ENCODE measurements around the gene SSBP4.

Gene SSBP4

DNA sequence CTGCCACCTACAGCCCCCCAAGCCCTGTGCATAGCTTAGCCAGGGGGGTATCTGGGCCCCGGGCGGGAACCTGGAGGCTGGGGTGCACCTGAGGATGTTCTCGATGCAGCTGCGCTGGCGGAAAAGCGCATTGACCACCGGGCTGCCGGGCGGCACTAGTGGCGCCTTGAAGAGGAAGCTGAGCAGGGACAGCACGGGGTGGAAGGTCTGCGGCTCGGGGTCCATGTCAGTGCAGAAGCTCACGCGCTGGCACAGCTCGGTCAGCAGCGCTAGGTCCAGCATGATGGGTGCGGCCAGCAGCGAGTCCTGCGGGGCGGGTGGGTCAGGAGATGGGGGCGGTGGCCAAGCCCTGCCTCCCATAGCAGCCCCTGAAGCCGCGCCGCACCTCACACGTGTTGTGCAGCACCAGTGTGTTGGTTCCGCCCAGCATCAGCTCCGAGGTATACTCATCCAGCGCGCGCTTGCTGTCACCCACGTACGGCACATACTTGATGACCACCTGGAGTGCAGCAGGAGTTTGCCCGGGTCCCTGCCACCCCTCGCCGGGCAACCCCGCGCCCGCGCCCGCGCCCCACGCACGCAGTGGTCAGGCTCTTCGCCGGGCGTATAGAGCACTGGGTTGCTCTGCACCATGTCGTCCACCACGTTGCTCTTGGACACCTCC is 16.1 kb downstream of the SSBP4 start:
- Histone ChIP-seq H3K36me3 (ENCODE audit: control insufficient read depth, insufficient read depth, low read length) (peaks cover 28% of the 10 kb centered on the region), H3K4me1 (ENCODE audit: control insufficient read depth, insufficient read depth, low read length, poor library complexity, severe bottlenecking) (peaks cover 49% of the 10 kb centered on the region), H3K9me3 (ENCODE audit: control insufficient read depth, low read length) (no peaks in the 10 kb centered on the region), H3K4me3 (ENCODE audit: extremely low read depth, insufficient read depth, low read length, poor library complexity, severe bottlenecking) (no peak overlapping the region), H3K27ac (ENCODE audit: low read depth, low read length, severe bottlenecking) (no peak overlapping the region)
- WGBS, 2 experiments (ENCODE audit: insufficient coverage in 2 of 2), result 96 to 97% methylated on average over 49 of the region's 49 CpGs

DNA sequence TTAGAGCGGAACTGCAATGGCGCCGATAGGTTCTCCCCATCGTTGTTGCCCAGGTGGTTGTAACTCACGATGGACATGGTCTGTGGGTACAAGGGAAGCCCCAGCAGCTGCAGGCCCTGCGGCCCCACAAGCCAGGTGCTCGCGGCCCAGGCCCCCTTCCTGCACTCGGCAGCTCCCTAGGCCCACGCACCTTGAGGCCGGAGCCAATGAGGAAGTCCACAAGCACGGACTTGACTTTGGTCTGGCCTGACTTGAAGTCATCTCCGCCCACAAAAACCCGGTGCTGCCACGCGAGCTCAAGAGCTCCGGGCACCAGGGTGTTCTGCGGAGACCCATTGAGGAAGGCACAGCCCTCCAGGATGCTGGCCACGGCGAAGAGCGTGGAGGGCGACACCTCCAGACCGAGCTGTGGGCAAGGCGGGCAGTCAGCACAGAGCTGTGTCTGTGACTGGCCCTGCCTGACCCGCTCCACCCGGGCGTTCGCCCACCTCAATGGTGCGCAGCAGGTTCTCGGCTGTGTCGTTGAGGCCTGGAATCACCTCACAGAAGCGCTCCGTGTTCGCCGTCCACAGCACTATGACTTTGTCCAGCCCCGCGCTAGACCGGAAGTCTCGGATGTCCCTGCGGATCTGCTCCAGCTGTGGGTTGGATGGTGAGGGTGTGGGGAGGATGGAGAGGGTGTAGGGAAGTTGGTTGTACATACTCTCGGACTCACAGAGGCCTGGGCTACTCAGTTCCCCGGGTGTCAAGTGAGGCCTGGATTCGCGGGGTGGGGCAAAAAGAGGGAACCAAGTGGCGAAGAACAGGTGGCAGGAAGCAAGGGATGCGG is 16.9 kb downstream of the SSBP4 start:
- Histone ChIP-seq H3K4me3 (ENCODE audit: extremely low read depth, insufficient read depth, low read length, poor library complexity, severe bottlenecking) (peak overlapping the region; percentile 60), H3K27ac (ENCODE audit: low read depth, low read length, severe bottlenecking) (no peak overlapping the region), H3K4me1 (ENCODE audit: control insufficient read depth, insufficient read depth, low read length, poor library complexity, severe bottlenecking) (peaks cover 50% of the 10 kb centered on the region), H3K36me3 (ENCODE audit: control insufficient read depth, insufficient read depth, low read length) (peaks cover 25% of the 10 kb centered on the region), H3K9me3 (ENCODE audit: control insufficient read depth, low read length) (no peaks in the 10 kb centered on the region)
- 95 to 96% methylated on average over 34 to 46 of the region's 46 CpGs for WGBS, 2 experiments (ENCODE audit: insufficient coverage in 2 of 2)

- WGBS, 2 experiments (ENCODE audit: insufficient coverage in 2 of 2), result 39 to 44% methylated on average over 43 to 54 of the region's 67 CpGs
- Histone ChIP-seq H3K27ac (ENCODE audit: low read depth, low read length, severe bottlenecking) (no peak overlapping the region), H3K36me3 (ENCODE audit: control insufficient read depth, insufficient read depth, low read length) (peaks cover 25% of the 10 kb centered on the region)
These were observed 17.7 kb downstream of the SSBP4 start for GRCh38 chr19:18436671-18437490.

GRCh38 chr19:18437491-18438330 is 18.5 kb downstream of the SSBP4 start, which contains the start of gene ISYNA1:
TSS of gene ISYNA1 (minus strand) at chr19:18438133. CDS start at chr19:18437979, 154 bp downstream.
- peak within 1 kb of the TSS; percentile 97 for H3K27ac ChIP-seq (ENCODE audit: low read depth, low read length, severe bottlenecking)
- H3K9me3 ChIP-seq (ENCODE audit: control insufficient read depth, low read length), result no peaks in the 10 kb centered on the region
- 0 to 1% methylated on average over 64 to 72 of the region's 99 CpGs for WGBS, 2 experiments (ENCODE audit: insufficient coverage in 2 of 2)
- peaks cover 25% of the 10 kb centered on the region for H3K36me3 ChIP-seq (ENCODE audit: control insufficient read depth, insufficient read depth, low read length)
- H3K4me3 ChIP-seq (ENCODE audit: extremely low read depth, insufficient read depth, low read length, poor library complexity, severe bottlenecking), result peak within 1 kb of the TSS; percentile 60
- peaks cover 50% of the 10 kb centered on the region for H3K4me1 ChIP-seq (ENCODE audit: control insufficient read depth, insufficient read depth, low read length, poor library complexity, severe bottlenecking)

More at GRCh38 chr19:18436671-18437490, 17.7 kb downstream of the SSBP4 start:
- Histone ChIP-seq H3K9me3 (ENCODE audit: control insufficient read depth, low read length) (no peaks in the 10 kb centered on the region), H3K4me3 (ENCODE audit: extremely low read depth, insufficient read depth, low read length, poor library complexity, severe bottlenecking) (peak overlapping the region; percentile 60), H3K4me1 (ENCODE audit: control insufficient read depth, insufficient read depth, low read length, poor library complexity, severe bottlenecking) (peaks cover 50% of the 10 kb centered on the region)

DNA sequence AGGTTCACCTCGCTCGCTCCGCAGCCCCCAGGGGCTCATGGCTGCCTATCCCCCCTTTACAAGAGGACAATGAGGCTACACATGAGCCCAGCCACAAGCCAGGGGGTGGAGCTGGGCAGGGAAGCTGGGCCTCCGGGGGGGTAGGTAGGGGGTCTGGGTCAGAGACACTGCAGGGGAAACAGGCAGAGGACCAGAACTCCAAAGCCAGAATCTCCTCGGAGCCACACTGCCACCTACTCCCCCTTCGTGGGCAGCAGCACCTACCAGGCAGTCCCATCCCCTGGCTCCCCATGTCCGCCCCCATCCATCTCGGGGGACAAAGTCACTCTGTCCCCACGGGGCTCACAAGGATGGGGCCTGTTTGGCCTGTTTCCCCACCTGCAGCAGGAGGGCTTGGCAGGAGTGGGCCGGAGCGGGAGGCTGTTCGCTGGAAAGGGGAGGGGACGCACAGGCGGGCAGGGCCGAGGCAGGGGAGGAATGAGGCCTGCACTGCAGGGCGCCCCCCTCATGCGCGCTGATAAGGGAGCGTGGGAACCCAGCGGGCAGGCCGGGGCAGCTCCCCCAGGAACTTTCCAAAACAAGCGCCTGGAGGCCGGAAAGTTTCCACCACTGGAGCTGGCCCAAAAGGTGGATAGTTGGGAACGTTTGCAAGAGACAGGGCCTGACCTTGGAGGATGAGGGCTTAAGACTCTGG is 19.3 kb downstream of the SSBP4 start:
- Histone ChIP-seq H3K36me3 (ENCODE audit: control insufficient read depth, insufficient read depth, low read length) (peaks cover 33% of the 10 kb centered on the region), H3K4me3 (ENCODE audit: extremely low read depth, insufficient read depth, low read length, poor library complexity, severe bottlenecking) (peak overlapping the region; percentile 60), H3K4me1 (ENCODE audit: control insufficient read depth, insufficient read depth, low read length, poor library complexity, severe bottlenecking) (peaks cover 44% of the 10 kb centered on the region), H3K27ac (ENCODE audit: low read depth, low read length, severe bottlenecking) (peak overlapping the region; percentile 97), H3K9me3 (ENCODE audit: control insufficient read depth, low read length) (no peaks in the 10 kb centered on the region)
- 16 to 18% methylated on average over 19 to 22 of the region's 24 CpGs for WGBS, 2 experiments (ENCODE audit: insufficient coverage in 2 of 2)

GRCh38 chr19:18439025-18439909 is 20.1 kb downstream of the SSBP4 start:
- peak overlapping the region; percentile 97 for H3K27ac ChIP-seq (ENCODE audit: low read depth, low read length, severe bottlenecking)
- peaks cover 39% of the 10 kb centered on the region for H3K4me1 ChIP-seq (ENCODE audit: control insufficient read depth, insufficient read depth, low read length, poor library complexity, severe bottlenecking)
- peaks cover 39% of the 10 kb centered on the region for H3K36me3 ChIP-seq (ENCODE audit: control insufficient read depth, insufficient read depth, low read length)
- no peak overlapping the region for H3K4me3 ChIP-seq (ENCODE audit: extremely low read depth, insufficient read depth, low read length, poor library complexity, severe bottlenecking)
- WGBS, 2 experiments (ENCODE audit: insufficient coverage in 2 of 2), result 48 to 54% methylated on average over 11 to 12 of the region's 13 CpGs
- no peaks in the 10 kb centered on the region for H3K9me3 ChIP-seq (ENCODE audit: control insufficient read depth, low read length)

GRCh38 chr19:18439910-18440237 is 20.7 kb downstream of the SSBP4 start:
- 98 to 100% methylated on average over 4 to 6 of the region's 9 CpGs for WGBS, 2 experiments (ENCODE audit: insufficient coverage in 2 of 2)
- Histone ChIP-seq H3K9me3 (ENCODE audit: control insufficient read depth, low read length) (no peaks in the 10 kb centered on the region), H3K27ac (ENCODE audit: low read depth, low read length, severe bottlenecking) (peak overlapping the region; percentile 97), H3K36me3 (ENCODE audit: control insufficient read depth, insufficient read depth, low read length) (peaks cover 39% of the 10 kb centered on the region), H3K4me3 (ENCODE audit: extremely low read depth, insufficient read depth, low read length, poor library complexity, severe bottlenecking) (no peak overlapping the region), H3K4me1 (ENCODE audit: control insufficient read depth, insufficient read depth, low read length, poor library complexity, severe bottlenecking) (peaks cover 36% of the 10 kb centered on the region)

DNA sequence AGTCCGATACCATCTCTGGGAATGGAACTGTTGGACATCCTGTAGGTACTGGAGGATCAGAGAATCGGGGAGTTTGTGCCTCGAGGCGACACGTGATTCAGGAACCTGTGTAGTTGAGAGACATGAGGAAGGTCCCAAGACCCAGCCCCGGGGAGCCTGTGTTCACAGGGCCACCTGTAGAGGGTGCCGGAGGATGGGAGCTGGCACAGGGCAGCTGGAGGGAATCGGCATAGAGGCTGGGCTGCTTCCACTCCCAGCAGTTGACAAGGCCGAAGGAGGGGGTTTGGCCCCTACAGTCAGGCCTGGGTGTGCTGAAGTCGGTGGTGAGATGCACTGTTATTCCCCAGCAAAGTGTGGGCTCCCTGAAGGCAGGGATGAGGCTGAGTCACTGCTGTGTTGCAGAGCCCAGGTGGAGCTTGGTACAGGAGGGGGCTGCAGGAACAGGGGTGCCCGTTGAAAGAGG is 21.2 kb downstream of the SSBP4 start:
- peak overlapping the region; percentile 97 for H3K27ac ChIP-seq (ENCODE audit: low read depth, low read length, severe bottlenecking)
- WGBS, 2 experiments (ENCODE audit: insufficient coverage in 2 of 2), result 90 to 91% methylated on average over 8 to 11 of the region's 11 CpGs
- no peak overlapping the region for H3K4me3 ChIP-seq (ENCODE audit: extremely low read depth, insufficient read depth, low read length, poor library complexity, severe bottlenecking)
- H3K9me3 ChIP-seq (ENCODE audit: control insufficient read depth, low read length), result no peaks in the 10 kb centered on the region
- H3K4me1 ChIP-seq (ENCODE audit: control insufficient read depth, insufficient read depth, low read length, poor library complexity, severe bottlenecking), result peaks cover 35% of the 10 kb centered on the region
- peaks cover 36% of the 10 kb centered on the region for H3K36me3 ChIP-seq (ENCODE audit: control insufficient read depth, insufficient read depth, low read length)

Measured in mesodermal cell (in vitro differentiated cells).